ENCODE results near the gene EDNRA. TPM values are rescaled to one million over a fixed set of nuclear protein-coding genes. Genes with fewer than 3 reads are reported as not detected.
A peak's percentile ranks its signal among the peaks of the same experiment; 100 is the strongest.

EDNRA gene
- total RNA-seq, 2 experiments from 2014 or later = not detected

DNA sequence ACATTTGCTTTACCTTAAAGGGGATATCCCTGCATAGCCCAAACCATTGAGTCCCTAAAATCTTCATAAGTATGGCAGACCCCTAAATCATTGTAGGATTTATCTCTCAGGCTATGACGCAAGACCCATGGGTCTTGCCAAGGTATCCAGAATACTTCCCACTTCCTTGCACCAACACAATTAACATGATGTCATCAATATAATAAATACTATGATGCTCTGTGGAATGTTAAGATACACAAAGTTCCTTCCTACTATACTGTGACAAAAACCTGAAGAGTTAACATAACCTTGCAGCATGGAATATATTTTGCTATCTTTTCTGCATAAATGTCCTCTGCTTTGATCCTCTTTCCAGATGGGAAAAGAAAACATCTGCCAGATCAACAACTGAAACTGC is 86.4 kb downstream of the EDNRA start:
- Mint-ChIP-seq H3K36me3 (peaks cover 1% of the 10 kb centered on the region), H3K9me3 (ENCODE audit: low read depth) (no peaks in the 10 kb centered on the region), H3K4me1 (no peaks in the 10 kb centered on the region), H3K27me3 (peaks cover 19% of the 10 kb centered on the region), H3K4me3 (no peak overlapping the region), H3K27ac (no peak overlapping the region)
- CTCF ChIA-PET = interaction anchor here (1.0 kb wide), 1 partner anchor 9 kb away, joined by 3 read pairs; no protein-coding TSS in a partner anchor
- DNase-seq (no peak), ATAC-seq (no peak)

- no peak for ATAC-seq
- Mint-ChIP-seq H3K4me3 (no peak overlapping the region), H3K36me3 (no peaks in the 10 kb centered on the region), H3K9me3 (ENCODE audit: low read depth) (no peaks in the 10 kb centered on the region), H3K27me3 (peaks cover 19% of the 10 kb centered on the region), H3K27ac (no peak overlapping the region), H3K4me1 (peaks cover under 1% of the 10 kb centered on the region)
- no peak for DNase-seq
- CTCF ChIA-PET = interaction anchor here (0.9 to 1.0 kb wide), 2 partner anchors 18 to 409 kb away, joined by 3 read pairs; no protein-coding TSS in a partner anchor
Measured at GRCh38 chr4:147570616-147571015, 89.7 kb downstream of the EDNRA start.

DNA sequence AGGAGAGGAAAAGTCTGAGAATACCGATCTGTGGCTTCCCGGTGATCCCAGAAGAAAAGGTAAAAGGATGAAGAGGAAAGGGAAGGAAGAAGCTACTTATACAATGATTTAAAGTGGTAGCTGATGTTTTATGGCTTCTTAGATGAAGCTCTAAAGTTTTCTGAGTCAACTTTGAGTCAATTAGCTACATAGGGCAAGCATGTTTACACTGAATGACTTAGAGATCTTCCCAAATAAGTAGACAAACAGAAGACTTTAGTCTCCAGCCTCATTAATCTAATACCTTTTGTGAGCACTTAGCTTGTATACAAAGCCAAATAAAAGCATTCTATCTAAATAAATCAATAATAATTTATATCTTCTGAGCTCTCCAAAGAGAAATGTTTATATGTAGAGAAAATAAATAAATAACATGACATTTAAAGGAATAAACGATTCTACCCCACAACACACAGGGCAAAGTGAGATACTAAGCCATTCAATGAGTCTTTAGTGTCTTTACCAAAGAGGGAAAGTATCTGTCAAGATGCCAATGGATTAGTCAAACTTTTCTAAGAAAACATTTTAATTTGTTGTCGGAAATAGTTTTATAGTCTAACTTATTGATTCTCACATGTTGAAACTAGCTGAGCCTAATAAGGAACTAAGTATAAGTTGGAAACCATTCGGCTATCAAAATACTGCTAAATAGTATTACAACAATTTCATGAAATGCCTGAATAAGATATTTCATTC is 90.3 kb downstream of the EDNRA start:
- CTCF ChIA-PET = interaction anchor here (0.9 to 1.0 kb wide), 2 partner anchors 18 to 410 kb away, joined by 3 read pairs; no protein-coding TSS in a partner anchor
- no peaks in the 10 kb centered on the region for H3K36me3 Mint-ChIP-seq
- H3K9me3 Mint-ChIP-seq (ENCODE audit: low read depth) = no peaks in the 10 kb centered on the region
- no peak for DNase-seq
- peaks cover 19% of the 10 kb centered on the region for H3K27me3 Mint-ChIP-seq
- no peak overlapping the region for H3K27ac Mint-ChIP-seq
- H3K4me3 Mint-ChIP-seq = no peak overlapping the region
- no peak for ATAC-seq
- peaks cover 3% of the 10 kb centered on the region for H3K4me1 Mint-ChIP-seq

- no peaks in the 10 kb centered on the region for H3K36me3 Mint-ChIP-seq
- peak; percentile 74 for ATAC-seq
- H3K4me1 Mint-ChIP-seq = peaks cover 9% of the 10 kb centered on the region
- H3K27me3 Mint-ChIP-seq = peaks cover under 1% of the 10 kb centered on the region
- H3K4me3 Mint-ChIP-seq = no peak overlapping the region
- H3K27ac Mint-ChIP-seq = no peak overlapping the region
- CTCF ChIA-PET = interaction anchor here (0.9 to 1.3 kb wide), 3 partner anchors 9 to 291 kb away, joined by 3 to 4 read pairs (median 3); no protein-coding TSS in a partner anchor
- H3K9me3 Mint-ChIP-seq (ENCODE audit: low read depth) = no peaks in the 10 kb centered on the region
- peak; percentile 63 for DNase-seq
Measured at GRCh38 chr4:147576084-147576483, 95.2 kb downstream of the EDNRA start.

DNA sequence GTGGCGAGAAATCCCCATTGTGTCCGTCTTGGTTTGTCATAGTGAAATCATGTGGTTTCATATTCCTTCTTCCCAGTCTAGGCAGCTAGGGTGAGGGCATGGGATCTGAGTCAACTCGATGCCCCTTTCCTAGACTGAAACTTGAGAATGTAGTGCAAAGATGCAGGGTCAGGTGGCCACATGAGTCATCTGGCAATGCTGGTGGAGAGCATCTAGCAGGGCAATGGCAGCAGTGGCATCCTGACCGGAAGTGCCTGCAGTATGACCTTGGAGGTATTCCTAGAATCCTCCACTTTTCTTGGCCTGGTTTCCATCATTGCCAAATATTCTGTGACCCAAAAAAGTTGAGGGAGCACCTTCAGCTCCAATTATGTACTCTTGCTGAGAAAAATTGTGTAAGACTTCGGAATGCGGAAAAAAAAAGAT is 97.2 kb downstream of the EDNRA start:
- H3K9me3 Mint-ChIP-seq (ENCODE audit: low read depth) = no peaks in the 10 kb centered on the region

DNA sequence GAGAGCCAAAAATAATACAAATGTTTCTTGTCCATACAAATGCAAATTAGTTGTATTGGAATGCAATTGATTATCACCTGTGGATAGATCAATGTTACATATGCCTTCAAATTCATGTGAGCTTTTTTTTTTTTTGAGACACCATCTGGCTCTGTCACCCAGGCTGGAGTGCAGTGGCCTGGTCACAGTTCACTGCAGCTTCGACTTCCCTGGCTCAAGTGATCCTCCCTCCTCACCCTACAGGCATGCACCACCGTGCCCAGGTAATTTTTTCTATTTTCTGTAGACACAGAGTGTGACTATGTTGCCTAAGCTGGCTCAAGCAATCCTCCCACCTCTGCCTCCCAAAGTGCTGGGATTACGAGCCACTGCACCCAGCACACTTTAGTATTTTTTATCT is 97.7 kb downstream of the EDNRA start:
- H3K9me3 Mint-ChIP-seq (ENCODE audit: low read depth) = no peaks in the 10 kb centered on the region
- H3K4me1 Mint-ChIP-seq = peaks cover 9% of the 10 kb centered on the region
- DNase-seq (no peak), ATAC-seq (no peak)
- peaks cover 3% of the 10 kb centered on the region for H3K27me3 Mint-ChIP-seq
- H3K4me3 Mint-ChIP-seq = no peak overlapping the region
- H3K36me3 Mint-ChIP-seq = no peaks in the 10 kb centered on the region
- H3K27ac Mint-ChIP-seq = no peak overlapping the region
- CTCF ChIA-PET = no interaction called here

More for the DNA sequence above, 97.2 kb downstream of the EDNRA start:
- Mint-ChIP-seq H3K4me3 (no peak overlapping the region), H3K4me1 (peaks cover 9% of the 10 kb centered on the region), H3K36me3 (no peaks in the 10 kb centered on the region), H3K27me3 (peaks cover 2% of the 10 kb centered on the region), H3K27ac (no peak overlapping the region)
- CTCF ChIA-PET = no interaction called here
- ATAC-seq (no peak), DNase-seq (no peak)

DNA sequence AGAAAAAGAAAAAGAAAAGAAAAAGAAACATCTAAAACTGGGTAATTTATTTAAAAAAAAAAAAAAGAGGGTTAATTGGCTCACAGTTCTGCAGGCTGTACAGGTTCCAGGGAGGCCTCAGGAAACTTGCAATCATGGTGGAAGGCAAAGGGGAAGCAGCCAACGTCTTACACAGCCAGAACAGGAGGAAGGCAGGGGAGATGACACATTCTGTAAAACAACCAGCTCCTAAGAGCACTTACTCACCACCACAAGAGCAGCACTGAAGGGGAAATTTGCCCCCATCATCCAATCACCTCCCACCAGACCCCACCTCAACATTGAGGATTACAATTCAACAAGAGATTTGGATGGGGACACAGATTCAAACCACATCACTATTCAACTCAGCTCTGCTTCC is 99.5 kb downstream of the EDNRA start:
- peaks cover 9% of the 10 kb centered on the region for H3K4me1 Mint-ChIP-seq
- no peak overlapping the region for H3K27ac Mint-ChIP-seq
- ATAC-seq (no peak), DNase-seq (no peak)
- H3K27me3 Mint-ChIP-seq = peaks cover 16% of the 10 kb centered on the region
- no peak overlapping the region for H3K4me3 Mint-ChIP-seq
- H3K36me3 Mint-ChIP-seq = no peaks in the 10 kb centered on the region
- H3K9me3 Mint-ChIP-seq (ENCODE audit: low read depth) = no peaks in the 10 kb centered on the region
- CTCF ChIA-PET = interaction anchor here (1.2 kb wide), 1 partner anchor 9 kb away, joined by 3 read pairs; no protein-coding TSS in a partner anchor

DNA sequence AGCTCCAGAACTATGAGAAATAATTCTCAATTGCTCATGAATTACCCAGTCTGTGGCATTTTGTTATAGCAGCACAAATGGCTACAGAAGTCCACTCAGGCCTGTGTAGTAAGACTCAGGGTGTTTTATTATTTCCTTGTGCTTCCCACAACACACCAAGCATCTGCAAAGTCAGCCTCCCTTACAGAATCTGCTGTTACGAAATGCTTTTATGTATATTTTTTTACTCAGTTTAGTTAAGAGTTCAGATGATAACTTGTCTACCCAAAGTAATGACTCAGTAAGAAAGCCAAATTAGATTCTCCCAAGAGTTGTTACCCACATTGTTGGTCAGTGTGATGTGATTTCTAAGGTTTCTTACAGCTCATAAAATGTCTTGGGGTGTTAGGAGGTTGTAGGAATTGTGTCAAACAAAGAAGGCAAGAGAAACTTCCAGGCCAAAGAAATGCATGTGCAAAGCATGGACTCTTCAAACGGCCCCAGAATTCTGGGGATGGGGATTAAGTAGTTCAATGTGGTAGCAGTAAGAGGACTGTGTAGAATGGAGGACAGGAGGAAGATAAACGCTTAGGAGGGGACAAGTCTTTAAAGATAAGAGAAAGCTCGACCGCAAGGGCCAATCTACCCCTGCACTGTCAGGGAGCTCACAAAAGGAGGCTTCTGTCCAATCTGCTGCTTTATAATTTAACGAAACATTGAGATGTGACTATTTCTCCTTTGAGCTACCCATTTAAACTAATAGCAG is 100.9 kb downstream of the EDNRA start:
- DNase-seq (no peak), ATAC-seq (no peak)
- peaks cover 11% of the 10 kb centered on the region for H3K4me1 Mint-ChIP-seq
- H3K4me3 Mint-ChIP-seq = no peak overlapping the region
- peaks cover 21% of the 10 kb centered on the region for H3K27me3 Mint-ChIP-seq
- H3K27ac Mint-ChIP-seq = no peak overlapping the region
- no peaks in the 10 kb centered on the region for H3K9me3 Mint-ChIP-seq (ENCODE audit: low read depth)
- H3K36me3 Mint-ChIP-seq = no peaks in the 10 kb centered on the region
- CTCF ChIA-PET = interaction anchor here (1.1 kb wide), 1 partner anchor 33 kb away, joined by 3 read pairs; no protein-coding TSS in a partner anchor

GRCh38 chr4:147582386-147583060 is 101.6 kb downstream of the EDNRA start:
- Mint-ChIP-seq H3K27me3 (peaks cover 21% of the 10 kb centered on the region), H3K36me3 (no peaks in the 10 kb centered on the region), H3K4me1 (peaks cover 15% of the 10 kb centered on the region), H3K4me3 (no peak overlapping the region), H3K27ac (no peak overlapping the region), H3K9me3 (ENCODE audit: low read depth) (no peaks in the 10 kb centered on the region)
- CTCF ChIA-PET = interaction anchor here (1.1 kb wide), 1 partner anchor 34 kb away, joined by 3 read pairs; no protein-coding TSS in a partner anchor
- DNase-seq (no peak), ATAC-seq (no peak)

- Mint-ChIP-seq H3K4me3 (no peak overlapping the region), H3K4me1 (peaks cover 12% of the 10 kb centered on the region), H3K36me3 (no peaks in the 10 kb centered on the region), H3K27me3 (peaks cover 21% of the 10 kb centered on the region), H3K27ac (no peak overlapping the region), H3K9me3 (ENCODE audit: low read depth) (no peaks in the 10 kb centered on the region)
- CTCF ChIA-PET = interaction anchor here (1.3 kb wide), 1 partner anchor 65 kb away, joined by 3 read pairs; no protein-coding TSS in a partner anchor
- DNase-seq = no peak
- no peak for ATAC-seq
Measured at GRCh38 chr4:147583876-147584275, 103.0 kb downstream of the EDNRA start.

DNA sequence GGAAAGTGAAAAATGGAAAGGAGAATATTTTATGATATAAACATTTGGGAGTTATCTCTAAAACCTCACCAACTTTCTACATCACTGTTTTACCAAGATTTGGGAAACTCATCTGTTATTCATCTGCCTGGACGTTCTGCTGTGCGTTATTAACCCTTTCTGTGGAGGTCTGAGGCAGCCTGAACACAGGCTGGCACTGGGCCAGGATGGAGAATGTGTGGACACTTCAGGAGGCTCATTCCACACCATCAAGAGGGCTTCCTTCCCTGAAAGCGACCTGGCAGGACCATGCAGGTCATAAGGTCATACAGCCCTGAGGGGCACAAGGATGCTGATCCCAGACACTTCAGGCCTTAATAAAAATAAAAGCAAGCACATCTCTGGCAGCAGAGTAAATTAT is 105.1 kb downstream of the EDNRA start:
- no peak overlapping the region for H3K4me3 Mint-ChIP-seq
- no peaks in the 10 kb centered on the region for H3K36me3 Mint-ChIP-seq
- H3K27ac Mint-ChIP-seq = no peak overlapping the region
- H3K9me3 Mint-ChIP-seq (ENCODE audit: low read depth) = no peaks in the 10 kb centered on the region
- H3K4me1 Mint-ChIP-seq = peaks cover 15% of the 10 kb centered on the region
- no peak for DNase-seq
- ATAC-seq = no peak
- CTCF ChIA-PET = interaction anchor here (0.6 to 5.1 kb wide), 4 partner anchors 10 to 474 kb away, joined by 3 to 36 read pairs (median 3); no protein-coding TSS in a partner anchor
- peaks cover 21% of the 10 kb centered on the region for H3K27me3 Mint-ChIP-seq

- DNase-seq (peak; percentile 41), ATAC-seq (peak; percentile 51)
- H3K9me3 Mint-ChIP-seq (ENCODE audit: low read depth) = no peaks in the 10 kb centered on the region
- H3K27ac Mint-ChIP-seq = no peak overlapping the region
- CTCF ChIA-PET = interaction anchor here (1.0 to 5.1 kb wide), 3 partner anchors 10 to 279 kb away, joined by 3 to 36 read pairs (median 3); no protein-coding TSS in a partner anchor
- H3K27me3 Mint-ChIP-seq = peaks cover 21% of the 10 kb centered on the region
- peaks cover 15% of the 10 kb centered on the region for H3K4me1 Mint-ChIP-seq
- no peaks in the 10 kb centered on the region for H3K36me3 Mint-ChIP-seq
- H3K4me3 Mint-ChIP-seq = no peak overlapping the region
Measured at GRCh38 chr4:147586637-147587036, 105.7 kb downstream of the EDNRA start.

DNA sequence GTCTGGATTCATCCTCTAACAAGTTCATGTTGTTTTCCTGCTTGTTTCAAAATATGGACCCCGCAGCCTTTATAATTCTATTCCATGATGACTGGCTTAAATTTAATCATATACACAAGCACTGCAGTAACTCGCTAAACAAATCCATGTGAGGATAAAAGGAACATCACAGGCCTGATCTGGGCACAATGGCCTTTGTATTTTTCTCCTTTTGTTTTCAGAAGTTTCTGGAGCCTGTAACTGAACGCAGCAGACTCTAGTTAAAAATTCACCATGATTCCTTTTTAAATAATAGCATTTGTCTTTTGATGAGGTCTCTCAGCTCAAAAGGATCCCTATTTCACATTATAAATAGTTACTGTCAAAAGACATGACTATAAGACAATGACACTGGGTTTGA is 106.1 kb downstream of the EDNRA start:
- Mint-ChIP-seq H3K9me3 (ENCODE audit: low read depth) (no peaks in the 10 kb centered on the region), H3K4me3 (no peak overlapping the region), H3K27me3 (peaks cover 21% of the 10 kb centered on the region), H3K4me1 (peaks cover 15% of the 10 kb centered on the region), H3K36me3 (no peaks in the 10 kb centered on the region), H3K27ac (no peak overlapping the region)
- CTCF ChIA-PET = interaction anchor here (1.0 to 5.1 kb wide), 3 partner anchors 9 to 278 kb away, joined by 3 to 36 read pairs (median 3); no protein-coding TSS in a partner anchor
- ATAC-seq (no peak), DNase-seq (no peak)

Measured in activated CD8-positive, alpha-beta memory T cell treated with anti-CD3 and anti-CD28 coated beads, Interleukin-2, amount 10 ng/mL, durations not matched to agents 7 days and 5 days (primary cell).